Adipocyte (in vitro differentiated cells): ENCODE results near the gene YJU2.
A peak's percentile ranks its signal among the peaks of the same experiment; 100 is the strongest.
"Not testable (repeated sequence)": the region's sequence is repeated elsewhere in the genome, so short reads cannot be mapped to it uniquely, and the experiment has no call there.

Experiments
- DNase-seq: peaks from one replicate; pipeline ENCODE4 v3.0.0-alpha.2; 2015; ENCODE audit warnings: low read depth
- H3K27me3 ChIP-seq: replicated peaks from 2 replicates; pipeline ENCODE4 v1.7.0; 2013; ENCODE audit warnings: mild to moderate bottlenecking, low read length, moderate library complexity; ENCODE audit not compliant: control insufficient read depth, insufficient read depth
- H3K36me3 ChIP-seq: 2 replicates; pipeline ENCODE4 v1.7.0; 2013; ENCODE audit warnings: low read length, mild to moderate bottlenecking, moderate library complexity; ENCODE audit not compliant: control insufficient read depth, insufficient read depth, severe bottlenecking
- H3K4me1 ChIP-seq: 2 replicates; pipeline ENCODE4 v1.7.0; 2013; ENCODE audit warnings: mild to moderate bottlenecking, low read length, moderate library complexity; ENCODE audit not compliant: control insufficient read depth, insufficient read depth
- H3K4me3 ChIP-seq: 2 replicates; pipeline ENCODE4 v1.7.0; 2013; ENCODE audit warnings: mild to moderate bottlenecking, low read length, moderate library complexity
- H3K9ac ChIP-seq: 2 replicates; pipeline ENCODE4 v1.7.0; 2013; ENCODE audit warnings: mild to moderate bottlenecking, low read length, moderate library complexity
- H3K9me3 ChIP-seq: 2 replicates; pipeline ENCODE4 v1.7.0; 2013; ENCODE audit warnings: mild to moderate bottlenecking, low read length, moderate library complexity; ENCODE audit not compliant: control insufficient read depth

Gene YJU2

DNA sequence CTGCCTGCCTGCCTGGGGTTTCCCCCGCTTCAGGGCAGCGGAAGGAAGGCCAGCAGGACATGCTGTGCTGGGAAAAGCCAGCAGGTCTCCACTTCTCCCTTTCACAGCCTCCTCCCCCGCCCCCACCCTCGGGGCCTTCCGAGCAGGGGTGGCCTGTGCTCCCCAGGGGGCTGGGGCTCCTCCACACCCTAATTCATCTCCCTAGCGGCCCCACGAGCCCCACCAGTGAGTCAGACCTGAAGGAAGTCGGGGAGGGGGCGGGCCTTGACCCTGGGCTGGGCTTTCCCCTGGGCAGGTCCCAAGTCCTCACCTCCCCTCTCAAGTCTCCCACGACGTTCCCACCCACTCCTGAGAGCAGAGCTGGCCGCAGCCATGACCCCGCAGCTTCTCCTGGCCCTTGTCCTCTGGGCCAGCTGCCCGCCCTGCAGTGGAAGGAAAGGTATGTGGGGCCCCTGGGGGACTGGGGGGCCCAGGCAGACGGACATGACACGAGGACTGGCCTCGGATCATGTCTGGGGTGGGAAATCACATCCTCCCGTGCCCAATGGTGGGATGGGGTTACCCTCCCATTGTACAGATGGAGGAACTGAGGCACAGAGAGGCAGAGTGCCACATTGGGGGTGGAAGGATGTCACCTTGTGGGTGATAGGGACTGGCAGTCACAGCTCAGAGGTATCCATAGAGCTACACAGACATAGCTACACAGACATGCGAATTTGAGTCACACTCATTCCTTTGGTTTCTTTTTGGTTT lies 17.5 kb upstream of the YJU2 start, which contains the start of gene EBI3:
TSS of gene EBI3 (plus strand) at position 345 of the 753 bp plus-strand sequence. CDS start at position 373, 28 bp downstream.
- H3K9me3 ChIP-seq, result no peaks in the 10 kb centered on the region
- peak; percentile 57 for DNase-seq
- H3K9ac ChIP-seq, result no peak within 1 kb of the TSS
- H3K27me3 ChIP-seq, result peaks cover 37% of the 10 kb centered on the region
- H3K36me3 ChIP-seq, result no peaks in the 10 kb centered on the region
- no peak within 1 kb of the TSS for H3K4me3 ChIP-seq
- peaks cover 3% of the 10 kb centered on the region for H3K4me1 ChIP-seq

DNA sequence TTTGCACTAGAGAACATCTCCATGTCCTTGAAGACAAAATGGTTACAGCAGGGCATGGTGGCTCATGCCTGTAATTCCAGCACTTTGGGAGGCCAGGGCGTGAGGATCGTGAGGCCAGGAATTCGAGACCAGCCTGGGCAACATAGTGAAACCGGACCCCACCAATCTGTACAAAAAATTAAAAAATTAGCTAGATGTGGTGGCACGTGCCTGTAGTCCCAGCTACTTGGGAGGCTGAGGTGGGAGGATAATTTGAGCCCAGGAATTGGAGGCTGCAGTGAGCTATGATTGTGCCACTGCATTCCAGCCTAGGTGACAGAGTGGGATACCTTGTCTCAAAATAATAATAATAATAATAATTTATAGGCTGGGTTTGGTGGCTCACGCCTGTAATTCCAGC lies 16.6 kb upstream of the YJU2 start:
- H3K4me3 ChIP-seq, H3K36me3 ChIP-seq, H3K9ac ChIP-seq, H3K4me1 ChIP-seq, H3K9me3 ChIP-seq, DNase-seq: not testable (repeated sequence)
- H3K27me3 ChIP-seq, result peaks cover 39% of the 10 kb centered on the region

DNA sequence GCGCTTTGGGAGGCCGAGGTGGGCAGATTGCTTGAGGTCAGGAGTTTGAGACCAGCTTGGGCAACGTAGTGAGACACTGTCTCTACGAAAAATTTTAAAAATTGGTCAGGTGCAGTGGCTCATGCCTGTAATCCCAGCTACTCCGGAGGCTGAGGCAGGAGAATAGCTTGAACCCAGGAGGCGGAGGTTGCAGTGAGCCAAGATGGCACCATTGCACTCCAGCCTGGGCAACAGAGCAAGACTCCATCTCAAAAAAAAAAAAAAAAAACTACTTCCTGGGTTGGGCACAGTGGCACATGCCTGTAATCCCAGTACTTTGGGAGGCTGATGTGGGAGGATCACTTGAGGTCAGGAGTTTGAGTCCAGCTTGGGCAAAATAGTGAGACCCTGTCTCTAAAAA lies 15.4 kb upstream of the YJU2 start:
- not testable (repeated sequence) for DNase-seq, H3K9me3 ChIP-seq, H3K9ac ChIP-seq, H3K4me3 ChIP-seq, H3K4me1 ChIP-seq, H3K36me3 ChIP-seq
- H3K27me3 ChIP-seq, result peaks cover 32% of the 10 kb centered on the region

DNA sequence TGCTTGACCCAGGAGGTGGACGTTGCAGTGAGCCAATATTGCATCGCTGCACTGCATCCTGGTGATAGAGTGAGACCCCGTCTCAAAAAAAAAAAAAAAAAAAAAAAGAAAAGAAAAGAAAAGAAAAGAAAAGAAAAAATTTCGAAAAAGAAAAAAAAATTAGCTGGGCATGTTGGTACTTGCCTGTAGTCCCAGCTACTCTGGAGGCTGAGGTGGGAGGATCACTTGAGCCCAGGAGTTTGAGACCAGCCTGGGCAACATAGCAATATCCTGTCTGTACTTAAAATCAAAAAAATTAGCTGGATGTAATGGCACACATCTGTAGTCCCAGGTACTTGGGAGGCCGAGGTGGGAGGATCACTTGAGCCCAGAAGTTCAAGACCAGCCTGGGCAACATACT lies 14.7 kb upstream of the YJU2 start:
- H3K9ac ChIP-seq, result not testable (repeated sequence)

DNA sequence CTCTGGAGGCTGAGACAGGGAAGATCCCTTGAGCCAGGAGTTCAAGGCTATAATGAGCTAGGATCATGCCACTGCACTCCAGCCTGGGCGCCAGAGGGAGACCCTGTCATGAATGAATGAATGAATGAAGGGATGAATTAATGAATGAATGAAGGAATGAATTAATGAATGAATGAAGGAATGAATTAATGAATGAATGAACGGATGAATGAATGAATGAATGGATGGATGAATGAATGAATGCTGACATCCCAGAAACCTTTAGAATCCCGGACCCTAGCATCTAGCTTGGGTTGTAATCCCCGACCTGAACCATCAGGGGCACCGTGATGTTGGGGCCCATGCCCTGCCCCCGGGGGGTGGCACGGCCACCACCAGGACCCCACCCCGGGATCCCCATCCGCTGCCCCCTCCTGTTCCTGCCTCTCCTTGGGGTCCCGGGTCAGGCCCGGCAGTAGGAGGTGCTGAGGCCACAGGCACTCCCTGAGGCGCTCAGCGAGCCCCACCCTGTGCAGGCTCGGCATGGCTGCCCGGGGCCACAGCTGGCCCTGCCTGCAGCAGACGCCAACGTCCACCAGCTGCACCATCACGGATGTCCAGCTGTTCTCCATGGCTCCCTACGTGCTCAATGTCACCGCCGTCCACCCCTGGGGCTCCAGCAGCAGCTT lies 14.1 kb upstream of the YJU2 start:
- no peak for DNase-seq
- H3K27me3 ChIP-seq, result peaks cover 32% of the 10 kb centered on the region
- H3K9ac ChIP-seq, result no peak overlapping the region
- no peaks in the 10 kb centered on the region for H3K36me3 ChIP-seq
- H3K4me3 ChIP-seq, result no peak overlapping the region
- H3K9me3 ChIP-seq, result no peaks in the 10 kb centered on the region
- peaks cover 3% of the 10 kb centered on the region for H3K4me1 ChIP-seq

More for the DNA sequence above, 14.7 kb upstream of the YJU2 start:
- peaks cover 35% of the 10 kb centered on the region for H3K27me3 ChIP-seq
- H3K9me3 ChIP-seq, H3K36me3 ChIP-seq, DNase-seq, H3K4me3 ChIP-seq, H3K4me1 ChIP-seq: not testable (repeated sequence)

DNA sequence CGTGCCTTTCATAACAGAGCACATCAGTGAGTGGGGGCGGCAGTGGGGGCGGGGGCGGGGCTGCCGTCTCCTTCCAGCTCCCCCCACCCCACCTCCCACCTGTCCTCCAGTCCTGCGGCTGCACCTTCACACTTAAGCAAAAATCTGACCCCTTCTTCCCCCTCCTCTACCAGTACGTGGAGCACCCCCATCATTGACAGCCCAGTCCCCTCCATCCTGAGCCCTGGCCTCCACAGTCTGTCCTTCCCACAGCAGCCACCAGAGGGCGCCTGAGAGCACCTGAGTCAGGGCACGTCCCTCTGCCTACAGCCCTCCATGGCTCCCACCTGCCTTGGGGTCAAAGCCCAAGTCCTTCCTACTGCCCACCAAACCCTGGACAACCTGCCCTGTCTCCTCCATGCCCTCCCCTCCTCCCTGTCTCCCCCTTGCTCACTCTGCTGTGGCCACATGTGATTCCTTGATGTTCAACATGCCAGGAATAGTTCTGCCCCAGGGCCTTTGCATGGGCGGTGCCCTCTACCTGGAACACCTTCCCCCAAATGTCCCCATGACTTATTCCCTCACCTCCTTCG lies 13.5 kb upstream of the YJU2 start:
- DNase-seq, result peak; percentile 55
- Histone ChIP-seq H3K27me3 (peaks cover 25% of the 10 kb centered on the region), H3K9me3 (no peaks in the 10 kb centered on the region), H3K4me1 (peaks cover 3% of the 10 kb centered on the region), H3K4me3 (no peak overlapping the region), H3K36me3 (no peaks in the 10 kb centered on the region), H3K9ac (no peak overlapping the region)

DNA sequence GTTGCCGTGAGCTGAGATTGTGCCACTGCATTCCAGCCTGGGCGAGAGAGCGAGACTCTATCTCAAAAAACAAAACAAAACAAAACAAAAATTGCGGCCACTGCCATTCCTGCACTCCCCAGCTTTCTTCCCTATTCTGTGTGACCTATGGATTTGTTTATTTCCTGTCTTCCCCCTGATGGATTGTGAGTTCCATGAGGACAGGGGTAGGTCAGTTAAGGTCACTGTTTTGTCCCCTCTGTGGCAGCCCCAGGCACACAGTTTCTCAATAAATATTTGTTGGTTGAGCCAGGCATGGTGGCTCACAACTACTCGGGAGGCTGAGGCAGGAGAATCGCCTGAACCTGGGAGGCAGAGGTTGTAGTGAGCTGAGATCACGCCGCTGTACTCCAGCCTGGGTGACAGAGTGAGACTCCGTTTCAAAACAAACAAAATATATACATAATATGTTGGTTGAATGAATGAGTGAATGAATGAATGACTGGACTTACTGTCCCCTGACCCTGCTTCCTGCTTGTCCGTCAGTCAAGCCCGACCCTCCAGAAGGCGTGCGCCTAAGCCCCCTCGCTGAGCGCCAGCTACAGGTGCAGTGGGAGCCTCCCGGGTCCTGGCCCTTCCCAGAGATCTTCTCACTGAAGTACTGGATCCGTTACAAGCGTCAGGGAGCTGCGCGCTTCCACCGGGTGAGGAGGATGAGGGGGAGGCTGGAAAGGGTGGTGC lies 12.6 kb upstream of the YJU2 start:
- H3K36me3 ChIP-seq, result no peaks in the 10 kb centered on the region
- peak; percentile 4 for DNase-seq
- H3K27me3 ChIP-seq, result peaks cover 18% of the 10 kb centered on the region
- H3K9me3 ChIP-seq, result no peaks in the 10 kb centered on the region
- H3K4me3 ChIP-seq, result no peak overlapping the region
- no peak overlapping the region for H3K9ac ChIP-seq
- peaks cover 2% of the 10 kb centered on the region for H3K4me1 ChIP-seq

DNA sequence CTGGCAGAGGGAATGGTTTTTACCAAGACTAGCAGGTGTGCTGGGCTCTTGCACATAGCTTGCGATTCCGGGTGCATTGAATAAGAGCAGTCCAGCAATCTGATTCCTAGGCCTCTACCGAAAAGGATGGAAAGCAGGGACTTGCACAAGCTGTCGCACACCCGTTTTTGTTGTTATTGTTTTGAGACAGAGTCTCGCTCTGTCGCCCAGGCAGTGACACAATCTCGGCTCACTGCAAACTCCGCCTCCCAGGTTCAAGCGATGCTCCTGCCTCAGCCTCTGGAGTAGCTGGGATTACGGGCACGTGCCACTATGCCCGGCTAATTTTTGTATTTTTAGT lies 12.0 kb upstream of the YJU2 start:
- Histone ChIP-seq H3K36me3 (no peaks in the 10 kb centered on the region), H3K9me3 (no peaks in the 10 kb centered on the region), H3K27me3 (peaks cover 18% of the 10 kb centered on the region), H3K4me3 (no peak overlapping the region), H3K4me1 (no peaks in the 10 kb centered on the region), H3K9ac (no peak overlapping the region)
- no peak for DNase-seq

DNA sequence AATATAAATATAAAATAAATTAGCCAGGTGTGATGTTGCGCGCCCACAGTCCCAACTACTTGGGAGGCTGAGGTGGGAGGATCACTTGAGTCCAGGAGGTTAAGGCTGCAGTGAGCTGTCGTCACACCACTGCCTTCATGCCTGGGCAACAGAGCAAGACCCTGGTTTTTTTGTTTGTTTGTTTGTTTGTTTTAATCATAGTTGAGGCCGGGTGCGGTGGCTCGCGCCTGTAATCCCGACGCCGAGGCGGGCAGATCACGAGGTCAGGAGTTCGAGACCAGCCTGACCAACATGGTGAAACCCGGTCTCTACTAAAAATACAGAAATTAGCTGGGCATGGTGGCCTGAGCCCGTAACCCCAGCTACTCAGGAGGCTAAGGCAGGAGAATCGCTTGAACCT lies 9.4 kb upstream of the YJU2 start:
- not testable (repeated sequence) for DNase-seq, H3K9ac ChIP-seq, H3K36me3 ChIP-seq, H3K4me3 ChIP-seq, H3K4me1 ChIP-seq, H3K9me3 ChIP-seq
- H3K27me3 ChIP-seq, result peaks cover 18% of the 10 kb centered on the region

DNA sequence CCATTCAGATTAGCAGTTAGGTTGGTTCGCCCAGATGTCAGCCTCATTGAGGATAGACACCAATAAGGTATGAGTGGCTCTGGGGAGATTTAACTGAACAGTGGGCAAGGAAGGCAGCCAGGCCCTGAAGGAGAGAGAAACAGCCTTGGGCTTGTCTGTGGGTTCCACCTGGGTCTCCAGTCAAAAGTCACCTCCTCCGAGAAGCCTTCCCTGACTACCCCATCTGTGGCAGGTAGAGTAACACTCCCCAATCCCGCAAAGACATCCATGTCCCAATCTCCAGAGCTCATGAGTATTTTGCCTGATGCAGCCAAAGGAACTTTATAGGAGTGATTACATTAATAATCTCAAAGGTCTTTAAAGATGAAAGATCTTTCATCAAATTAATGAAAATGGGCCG lies 8.0 kb upstream of the YJU2 start:
- H3K36me3 ChIP-seq, result no peaks in the 10 kb centered on the region
- no peak overlapping the region for H3K4me3 ChIP-seq
- no peaks in the 10 kb centered on the region for H3K4me1 ChIP-seq
- peaks cover 13% of the 10 kb centered on the region for H3K27me3 ChIP-seq
- H3K9ac ChIP-seq, result no peak overlapping the region
- peaks cover 10% of the 10 kb centered on the region for H3K9me3 ChIP-seq
- no peak for DNase-seq

DNA sequence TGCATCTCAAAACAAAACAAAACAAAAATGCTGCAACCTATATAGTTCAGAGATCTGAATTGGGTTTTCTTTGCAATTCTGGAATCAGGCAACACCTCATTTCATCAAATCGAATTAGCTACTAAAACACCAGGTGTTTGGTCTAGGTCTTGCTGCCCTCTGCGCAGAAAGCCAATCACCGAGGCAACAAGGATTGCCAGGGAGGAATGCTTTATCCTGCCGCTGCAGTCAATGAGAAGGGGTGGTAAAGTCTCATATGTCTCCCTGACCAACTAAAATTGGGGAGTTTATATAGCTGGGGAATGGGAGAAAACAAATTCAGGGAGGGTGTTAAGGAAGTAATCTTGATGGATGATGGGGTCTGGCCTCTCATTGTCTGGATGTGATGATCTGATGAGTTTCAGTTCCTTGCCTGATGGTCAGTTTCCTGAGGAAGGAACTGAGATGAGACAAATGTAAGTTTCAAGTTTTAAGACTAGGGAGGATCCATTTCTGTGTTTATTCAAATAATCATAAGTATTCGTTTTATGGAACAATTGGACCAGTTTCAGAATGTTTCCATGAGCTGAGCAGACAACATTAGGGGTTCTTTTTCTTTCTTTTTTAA lies 5.0 kb upstream of the YJU2 start:
- Histone ChIP-seq H3K4me1 (peaks cover 5% of the 10 kb centered on the region), H3K9me3 (peaks cover 10% of the 10 kb centered on the region), H3K36me3 (no peaks in the 10 kb centered on the region), H3K9ac (no peak overlapping the region), H3K27me3 (peaks cover 2% of the 10 kb centered on the region), H3K4me3 (no peak overlapping the region)
- DNase-seq, result no peak
